H9 (cell line): ENCODE results near the gene MB21D2. TPM values are rescaled to one million over a fixed set of nuclear protein-coding genes. Genes with fewer than 3 reads are reported as not detected.

ENCODE experiments used
- DNase-seq: peaks from one replicate; pipeline ENCODE4 v3.0.0-alpha.2; 2017
- H2AFZ ChIP-seq: one replicate; pipeline ENCODE4 v1.6.1; 2013; ENCODE audit warnings: mild to moderate bottlenecking, low read length, control low read depth, moderate library complexity
- H2AK5ac ChIP-seq: 2 replicates; pipeline ENCODE4 v1.6.1; 2013; ENCODE audit warnings: low read length, control low read depth, mixed read lengths; ENCODE audit not compliant: insufficient read length
- H2BK120ac ChIP-seq: one replicate; pipeline ENCODE4 v1.6.1; 2013; ENCODE audit warnings: low read depth, mild to moderate bottlenecking, low read length, control low read depth, inconsistent platforms; ENCODE audit not compliant: poor library complexity, severe bottlenecking
- H2BK12ac ChIP-seq: 2 replicates; pipeline ENCODE4 v1.6.1; 2013; ENCODE audit warnings: low read length, control low read depth, mixed read lengths, low read depth; ENCODE audit not compliant: insufficient read length
- H2BK15ac ChIP-seq: 2 replicates; pipeline ENCODE4 v1.6.1; 2013; ENCODE audit warnings: low read depth, low read length, control low read depth
- H2BK20ac ChIP-seq: one replicate; pipeline ENCODE4 v1.6.1; 2013; ENCODE audit warnings: low read depth, mild to moderate bottlenecking, low read length, control low read depth, inconsistent platforms; ENCODE audit not compliant: poor library complexity, severe bottlenecking
- H2BK5ac ChIP-seq: 2 replicates; pipeline ENCODE4 v1.6.1; 2013; ENCODE audit warnings: low read length, control low read depth, mixed read lengths; ENCODE audit not compliant: insufficient read length
- H3K14ac ChIP-seq: 2 replicates; pipeline ENCODE4 v1.6.1; 2013; ENCODE audit warnings: low read length, control low read depth; ENCODE audit not compliant: insufficient read depth
- H3K18ac ChIP-seq: 2 replicates; pipeline ENCODE4 v1.6.1; 2013; ENCODE audit warnings: low read depth, mild to moderate bottlenecking, mixed read lengths, low read length, control low read depth; ENCODE audit not compliant: insufficient read length
- H3K23ac ChIP-seq: 2 replicates; pipeline ENCODE4 v1.6.1; 2013; ENCODE audit warnings: low read length, control low read depth, mixed read lengths, low read depth; ENCODE audit not compliant: insufficient read length
- H3K23me2 ChIP-seq: 2 replicates; pipeline ENCODE4 v1.6.1; 2013; ENCODE audit warnings: low read depth, mild to moderate bottlenecking, mixed read lengths, low read length, control low read depth; ENCODE audit not compliant: insufficient read length, poor library complexity, severe bottlenecking
- H3K27ac ChIP-seq: 2 replicates; pipeline ENCODE4 v1.5.1; 2013; ENCODE audit warnings: low read length, control low read depth, mixed read lengths, low read depth; ENCODE audit not compliant: insufficient read length
- H3K27me3 ChIP-seq: 2 replicates; pipeline ENCODE4 v1.6.1; 2013; ENCODE audit warnings: low read length, control low read depth, inconsistent platforms; ENCODE audit not compliant: insufficient read depth
- H3K4ac ChIP-seq: 2 replicates; pipeline ENCODE4 v1.6.1; 2013; ENCODE audit warnings: low read depth, mild to moderate bottlenecking, control low read depth, inconsistent platforms, low read length, moderate library complexity
- H3K4me1 ChIP-seq: 2 replicates; pipeline ENCODE4 v1.6.1; 2013; ENCODE audit warnings: low read length, control low read depth, inconsistent platforms; ENCODE audit not compliant: insufficient read depth
- H3K4me2 ChIP-seq: 2 replicates; pipeline ENCODE4 v1.6.1; 2013; ENCODE audit warnings: low read length, control low read depth, mixed read lengths; ENCODE audit not compliant: insufficient read length, insufficient read depth
- H3K56ac ChIP-seq: 2 replicates; pipeline ENCODE4 v1.6.1; 2013; ENCODE audit warnings: low read depth, mild to moderate bottlenecking, mixed read lengths, low read length, control low read depth; ENCODE audit not compliant: insufficient read length
- H3K79me1 ChIP-seq: 2 replicates; pipeline ENCODE4 v1.6.1; 2013; ENCODE audit warnings: low read depth, mild to moderate bottlenecking, moderate library complexity, low read length, control low read depth, inconsistent platforms; ENCODE audit not compliant: insufficient read depth, poor library complexity, severe bottlenecking
- H3K79me2 ChIP-seq: 2 replicates; pipeline ENCODE4 v1.6.1; 2013; ENCODE audit warnings: low read length, control low read depth, inconsistent platforms; ENCODE audit not compliant: insufficient read depth
- H3K9ac ChIP-seq: 2 replicates; pipeline ENCODE4 v1.6.1; 2013; ENCODE audit warnings: low read length, control low read depth, mixed read lengths; ENCODE audit not compliant: insufficient read length; ENCODE audit errors: extremely low read depth
- H3K9me3 ChIP-seq: one replicate; pipeline ENCODE4 v1.6.1; 2013; ENCODE audit warnings: low read depth, low read length, inconsistent platforms; ENCODE audit not compliant: control insufficient read depth
- H3T11ph ChIP-seq: one replicate; pipeline ENCODE4 v1.6.1; 2013; ENCODE audit warnings: mild to moderate bottlenecking, low read length, control low read depth, inconsistent platforms
- H4K20me1 ChIP-seq: one replicate; pipeline ENCODE4 v1.6.1; 2013; ENCODE audit not compliant: control insufficient read depth, insufficient read length, insufficient read depth
- H4K5ac ChIP-seq: 2 replicates; pipeline ENCODE4 v1.6.1; 2013; ENCODE audit warnings: low read depth, mild to moderate bottlenecking, mixed read lengths, low read length, control low read depth; ENCODE audit not compliant: insufficient read length
- H4K8ac ChIP-seq: replicated peaks from 2 replicates; pipeline ENCODE4 v1.6.1; 2013; ENCODE audit warnings: low read length, control low read depth, mixed read lengths, low read depth; ENCODE audit not compliant: insufficient read length
- H4K91ac ChIP-seq: 2 replicates; pipeline ENCODE4 v1.6.1; 2013; ENCODE audit warnings: low read depth, mild to moderate bottlenecking, moderate library complexity, mixed read lengths, low read length, control low read depth; ENCODE audit not compliant: insufficient read length
- H3K27ac Mint-ChIP-seq, 3 experiments: 2 replicates in 2 of 3; 3 replicates in 1 of 3; pipeline ENCODE4 v1.8.0; 2020 to 2021; ENCODE audit warnings: mixed read lengths in 3 of 3, mild to moderate bottlenecking in 1 of 3, moderate library complexity in 1 of 3
- H3K27me3 Mint-ChIP-seq: 2 replicates; pipeline ENCODE4 v1.8.0; 2021; ENCODE audit warnings: low read depth, mild to moderate bottlenecking, moderate library complexity, mixed read lengths
- H3K36me3 Mint-ChIP-seq, 3 experiments: 2 replicates in 2 of 3; 3 replicates in 1 of 3; pipeline ENCODE4 v1.8.0; 2020 to 2021; ENCODE audit warnings: low read depth in 3 of 3, mixed read lengths in 3 of 3; ENCODE audit not compliant: insufficient read depth in 1 of 3
- H3K4me1 Mint-ChIP-seq, 2 experiments: 2 replicates each; pipeline ENCODE4 v1.8.0; 2020; ENCODE audit warnings: mixed read lengths in 2 of 2
- H3K4me3 Mint-ChIP-seq, 2 experiments: 2 replicates in 1 of 2; 3 replicates in 1 of 2; pipeline ENCODE4 v1.8.0; 2020 to 2021; ENCODE audit warnings: mild to moderate bottlenecking in 2 of 2, mixed read lengths in 2 of 2, moderate library complexity in 1 of 2
- H3K9me3 Mint-ChIP-seq, 2 experiments: 2 replicates in 1 of 2; 3 replicates in 1 of 2; pipeline ENCODE4 v1.8.0; 2020; ENCODE audit warnings: mild to moderate bottlenecking in 2 of 2, mixed read lengths in 2 of 2, moderate library complexity in 1 of 2
- CTCF ChIP-seq: fragments of 200-600 bp; sonication (generic); conservative IDR thresholded peaks from 3 replicates; pipeline ENCODE4 v1.8.0; 2021; ENCODE audit warnings: antibody characterized with exemption, mild to moderate bottlenecking
- WGBS: extraction: QIAGEN DNeasy Blood & Tissue Kit; methylation state at CpG from one replicate; pipeline ENCODE4 v1.1.7; 2013; ENCODE audit warnings: missing lambda C conversion rate, low lambda C conversion rate, mixed read lengths; ENCODE audit not compliant: insufficient read length; ENCODE audit errors: extremely low coverage; 5-methylcytosine and 5-hydroxymethylcytosine counted together
- total RNA-seq: library from RNA; stranded (reverse); gene quantifications from 2 replicates; pipeline ENCODE4 v1.2.1, GENCODE V29; 2021

Gene MB21D2
- total RNA-seq, 1 experiment from 2014 or later = 19.1 TPM

GRCh38 chr3:192845526-192845855 is 72.2 kb downstream of the MB21D2 start:
- no peak overlapping the region for H3K56ac ChIP-seq
- TF ChIP-seq CTCF = no peak
- H4K20me1 ChIP-seq = no peaks in the 10 kb centered on the region
- H3K4ac ChIP-seq = no peak overlapping the region
- Mint-ChIP-seq H3K4me1 (peaks cover 14 to 45% of the 10 kb centered on the region in 2 experiments), H3K27ac (peak overlapping the region in 1 of 3 experiments; percentile 14; a peak in 1 of 7 replicates), H3K9me3 (no peaks in the 10 kb centered on the region; a peak in 1 of 5 replicates), H3K27me3 (no peaks in the 10 kb centered on the region; the same call in 1 of the 2 replicates), H3K4me3 (no peak overlapping the region), H3K36me3 (no peaks in the 10 kb centered on the region; a peak in 1 of 7 replicates)
- H3K27ac ChIP-seq = no peak overlapping the region
- no peak overlapping the region for H3K18ac ChIP-seq
- H3K9me3 ChIP-seq = no peaks in the 10 kb centered on the region
- no peak overlapping the region for H4K91ac ChIP-seq
- no peak overlapping the region for H2AFZ ChIP-seq
- H3K23ac ChIP-seq = no peak overlapping the region
- no peak overlapping the region for H2BK12ac ChIP-seq
- H3K27me3 ChIP-seq = no peaks in the 10 kb centered on the region
- WGBS = no CpG with 5 or more reads among the region's 4 CpGs
- no peak overlapping the region for H3T11ph ChIP-seq
- no peak overlapping the region for H2BK5ac ChIP-seq
- H3K79me1 ChIP-seq = no peaks in the 10 kb centered on the region
- no peak overlapping the region for H2BK120ac ChIP-seq
- H3K23me2 ChIP-seq = no peaks in the 10 kb centered on the region
- no peak overlapping the region for H2AK5ac ChIP-seq
- H4K5ac ChIP-seq = no peak overlapping the region
- H4K8ac ChIP-seq = no peak overlapping the region
- no peak overlapping the region for H2BK15ac ChIP-seq
- H3K9ac ChIP-seq = no peak overlapping the region
- no peak for DNase-seq
- H3K14ac ChIP-seq = no peak overlapping the region
- peaks cover 3% of the 10 kb centered on the region for H3K4me1 ChIP-seq
- H3K4me2 ChIP-seq = no peak overlapping the region
- no peak overlapping the region for H2BK20ac ChIP-seq
- peaks cover 13% of the 10 kb centered on the region for H3K79me2 ChIP-seq
